GM21528 (cell line): ENCODE data around the gene RESF1.
A peak's percentile ranks its signal among the peaks of the same experiment; 100 is the strongest.
"Not testable (repeated sequence)": the region's sequence is repeated elsewhere in the genome, so short reads cannot be mapped to it uniquely, and the experiment has no call there.

Experiments used
- ATAC-seq: cut with Tn5 transposase; IDR thresholded peaks from one replicate; pipeline ENCODE4 v1.9.1; 2021; ENCODE audit warnings: mild to moderate bottlenecking, moderate library complexity; ENCODE audit not compliant: unreplicated experiment, low FRiP score

Gene RESF1, protein sequence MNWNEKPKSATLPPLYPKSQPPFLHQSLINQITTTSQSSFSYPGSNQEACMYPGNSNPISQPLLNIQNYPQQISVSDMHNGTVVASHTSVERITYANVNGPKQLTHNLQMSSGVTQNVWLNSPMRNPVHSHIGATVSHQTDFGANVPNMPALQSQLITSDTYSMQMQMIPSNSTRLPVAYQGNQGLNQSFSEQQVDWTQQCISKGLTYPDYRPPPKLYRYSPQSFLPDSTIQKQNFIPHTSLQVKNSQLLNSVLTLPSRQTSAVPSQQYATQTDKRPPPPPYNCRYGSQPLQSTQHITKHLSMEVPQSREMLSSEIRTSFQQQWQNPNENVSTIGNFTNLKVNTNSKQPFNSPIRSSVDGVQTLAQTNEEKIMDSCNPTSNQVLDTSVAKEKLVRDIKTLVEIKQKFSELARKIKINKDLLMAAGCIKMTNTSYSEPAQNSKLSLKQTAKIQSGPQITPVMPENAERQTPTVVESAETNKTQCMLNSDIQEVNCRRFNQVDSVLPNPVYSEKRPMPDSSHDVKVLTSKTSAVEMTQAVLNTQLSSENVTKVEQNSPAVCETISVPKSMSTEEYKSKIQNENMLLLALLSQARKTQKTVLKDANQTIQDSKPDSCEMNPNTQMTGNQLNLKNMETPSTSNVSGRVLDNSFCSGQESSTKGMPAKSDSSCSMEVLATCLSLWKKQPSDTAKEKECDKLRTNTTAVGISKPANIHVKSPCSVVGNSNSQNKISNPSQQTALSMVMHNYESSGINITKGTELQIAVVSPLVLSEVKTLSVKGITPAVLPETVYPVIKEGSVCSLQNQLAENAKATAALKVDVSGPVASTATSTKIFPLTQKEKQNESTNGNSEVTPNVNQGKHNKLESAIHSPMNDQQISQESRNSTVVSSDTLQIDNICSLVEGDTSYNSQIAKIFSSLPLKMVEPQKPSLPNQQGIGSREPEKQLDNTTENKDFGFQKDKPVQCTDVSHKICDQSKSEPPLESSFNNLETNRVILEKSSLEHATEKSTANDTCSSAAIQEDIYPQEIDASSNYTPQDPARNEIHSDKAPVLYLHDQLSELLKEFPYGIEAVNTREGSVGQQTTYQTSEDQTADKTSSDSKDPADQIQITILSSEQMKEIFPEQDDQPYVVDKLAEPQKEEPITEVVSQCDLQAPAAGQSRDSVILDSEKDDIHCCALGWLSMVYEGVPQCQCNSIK (N-terminal part only)

DNA sequence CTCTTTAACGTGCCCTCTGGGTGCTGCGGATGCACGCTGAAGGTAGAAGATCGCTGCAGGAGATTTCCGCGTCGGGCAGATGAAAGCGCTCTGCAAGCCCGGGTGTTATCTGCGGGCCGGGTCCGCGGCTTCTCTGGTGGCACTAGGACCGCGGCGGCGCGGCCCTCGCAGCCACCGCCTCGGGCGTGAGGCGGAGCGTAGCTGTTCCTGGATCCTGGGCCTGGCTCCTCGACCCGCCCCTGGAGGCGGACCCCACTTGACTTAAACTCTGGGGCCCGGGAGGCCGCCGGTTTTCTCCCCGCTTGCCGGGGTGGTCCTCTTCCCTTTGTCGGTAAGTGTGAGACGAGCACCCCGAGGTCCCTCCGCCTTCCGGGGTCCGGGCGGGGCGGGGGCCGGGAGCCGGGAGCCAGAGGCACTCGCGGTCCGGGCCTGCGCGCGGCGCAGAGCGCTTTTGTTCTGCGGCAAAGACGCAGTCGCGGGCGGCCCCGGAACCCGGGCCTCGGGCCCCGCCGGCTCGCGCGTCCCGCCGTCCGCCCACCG is at the start of gene RESF1:
Gene RESF1 (plus strand): TSS at position 255 of the 540 bp plus-strand sequence. CDS start 21,541 bp downstream, outside the sequence.
- peak; percentile 88 for ATAC-seq

- no peak for ATAC-seq
Measured at GRCh38 chr12:31914927-31915326, 44.3 kb upstream of the RESF1 start.

DNA sequence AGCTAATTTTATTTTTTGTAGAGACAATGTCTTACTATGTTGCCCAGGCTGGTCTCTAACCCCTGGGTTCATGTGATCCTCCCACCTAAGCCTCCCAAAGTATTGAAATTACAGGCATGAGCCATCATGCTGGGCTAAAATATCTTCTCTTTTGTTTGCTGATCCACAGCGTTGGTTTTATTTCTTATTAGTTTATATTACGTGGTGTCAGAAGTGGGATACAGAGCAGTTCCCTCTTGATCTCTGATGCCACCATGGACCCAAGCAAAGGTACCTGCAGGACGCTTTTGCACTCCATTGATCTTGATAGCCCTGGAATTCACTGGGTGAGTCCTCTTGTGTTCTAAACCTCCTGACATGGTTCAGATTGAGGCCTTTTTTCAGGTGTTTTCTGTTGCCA is 43.8 kb upstream of the RESF1 start:
- no peak for ATAC-seq

DNA sequence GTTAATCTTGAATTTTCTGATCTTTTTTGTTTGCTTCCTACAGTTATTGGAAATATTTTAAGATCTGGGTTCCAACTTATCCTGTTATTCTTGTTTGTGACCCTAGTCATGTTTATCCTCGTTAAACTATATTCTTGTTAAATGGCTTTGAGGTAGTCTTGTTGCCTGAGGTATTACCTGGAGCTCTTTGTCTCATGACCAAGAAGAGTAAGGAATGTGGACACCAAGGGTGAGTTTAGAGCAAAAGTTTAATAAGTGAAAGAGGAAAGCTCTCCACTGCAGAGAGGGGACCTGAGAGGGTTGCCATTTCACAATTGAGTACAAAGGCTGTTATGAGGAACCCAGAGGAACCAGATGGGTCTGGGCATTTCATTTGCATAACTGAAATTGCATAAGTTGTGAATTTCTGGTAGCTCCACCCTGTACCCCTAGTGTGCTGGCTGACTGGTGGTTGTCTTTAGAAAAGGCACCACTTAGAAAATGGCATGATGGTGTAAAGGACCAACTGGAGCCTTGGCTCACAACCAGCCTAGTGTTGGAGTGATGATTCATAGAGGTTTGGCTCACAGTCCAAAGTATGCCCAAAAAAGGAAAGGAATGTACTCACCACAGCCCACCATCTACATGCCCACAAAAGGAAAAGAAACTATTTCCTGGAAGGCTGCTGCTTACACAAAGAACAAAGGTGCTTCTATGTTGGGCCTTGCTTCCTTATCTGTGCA is 36.7 kb upstream of the RESF1 start:
- ATAC-seq, result no peak

- ATAC-seq, result no peak
Measured at GRCh38 chr12:31923063-31923412, 36.2 kb upstream of the RESF1 start.

GRCh38 chr12:31928246-31929026 is 30.8 kb upstream of the RESF1 start:
- ATAC-seq, result no peak

DNA sequence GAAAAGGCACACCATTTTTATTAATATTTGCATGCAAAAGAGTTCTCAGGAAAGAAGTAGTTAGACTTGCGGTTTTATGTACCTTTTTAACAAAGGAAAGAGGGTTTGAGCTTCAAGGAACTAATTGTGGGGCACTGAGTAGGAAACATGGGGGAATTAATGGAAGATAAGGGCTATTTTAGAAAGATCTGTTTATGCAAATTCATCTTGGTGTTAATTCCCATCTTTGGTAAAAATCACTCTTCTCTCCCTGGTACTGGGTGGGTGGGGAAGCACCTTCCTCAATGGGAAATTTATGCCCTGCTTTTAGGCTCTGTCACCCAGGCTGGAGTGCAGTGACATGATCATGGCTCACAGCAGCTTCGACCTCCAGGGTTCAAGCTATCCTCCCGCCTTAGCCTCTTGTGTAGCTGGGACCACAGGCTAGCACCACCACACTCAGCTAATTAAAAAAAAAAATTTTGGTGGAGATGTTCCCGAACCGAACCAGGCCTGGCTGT is 30.1 kb upstream of the RESF1 start:
- no peak for ATAC-seq

- ATAC-seq, result no peak
Measured at GRCh38 chr12:31931796-31932715, 27.2 kb upstream of the RESF1 start.

DNA sequence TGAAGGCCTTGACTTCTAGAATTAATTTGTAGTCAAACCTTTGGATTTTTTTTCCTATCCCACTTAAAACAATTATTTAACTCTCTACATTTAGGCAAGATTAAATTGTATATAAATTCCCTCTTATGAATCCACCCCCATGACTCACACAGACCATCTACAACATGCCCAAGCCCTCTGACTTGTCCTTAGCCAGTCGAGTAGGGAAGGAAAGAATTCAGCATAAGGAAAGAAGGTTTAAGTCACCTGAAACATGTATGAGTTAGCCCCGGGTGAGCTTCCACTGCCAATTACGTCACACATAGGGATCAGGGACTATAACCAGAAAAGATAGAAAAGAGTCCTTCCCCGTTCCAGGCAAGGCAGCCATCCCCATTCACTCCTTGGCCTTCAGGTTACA is 14.9 kb upstream of the RESF1 start:
- ATAC-seq, result no peak

GRCh38 chr12:31947971-31948370 is 11.2 kb upstream of the RESF1 start:
- ATAC-seq, result no peak

DNA sequence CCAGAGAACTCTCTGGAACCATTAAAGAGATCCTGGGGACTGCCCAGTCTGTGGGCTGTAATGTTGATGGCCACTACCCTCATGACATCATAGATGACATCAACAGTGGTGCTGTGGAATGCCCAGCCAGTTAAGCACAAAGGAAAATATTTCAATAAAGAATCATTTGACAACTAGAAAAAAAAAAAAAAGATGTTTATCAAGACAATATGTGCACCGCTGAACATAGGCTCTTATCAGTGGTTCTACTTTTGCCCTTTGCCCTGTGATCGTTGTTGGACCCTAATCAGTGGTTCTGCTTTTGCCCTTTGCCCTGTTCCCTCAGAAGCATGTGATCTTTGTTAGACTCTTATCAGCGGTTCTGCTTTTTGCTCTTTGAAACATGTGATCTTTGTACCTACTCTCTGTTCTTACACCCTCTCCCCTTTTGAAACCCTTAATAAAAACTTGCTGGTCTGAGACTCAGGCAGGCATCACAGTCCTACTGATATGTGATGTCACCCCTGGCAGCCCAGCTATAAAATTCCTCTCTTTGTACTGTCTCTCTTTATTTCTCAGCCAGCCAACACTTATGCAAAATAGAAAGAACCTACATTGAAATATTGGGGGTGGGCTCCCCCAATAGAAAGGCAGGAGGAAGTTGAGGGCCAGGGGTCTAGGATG is 10.4 kb upstream of the RESF1 start:
- ATAC-seq, result not testable (repeated sequence)

DNA sequence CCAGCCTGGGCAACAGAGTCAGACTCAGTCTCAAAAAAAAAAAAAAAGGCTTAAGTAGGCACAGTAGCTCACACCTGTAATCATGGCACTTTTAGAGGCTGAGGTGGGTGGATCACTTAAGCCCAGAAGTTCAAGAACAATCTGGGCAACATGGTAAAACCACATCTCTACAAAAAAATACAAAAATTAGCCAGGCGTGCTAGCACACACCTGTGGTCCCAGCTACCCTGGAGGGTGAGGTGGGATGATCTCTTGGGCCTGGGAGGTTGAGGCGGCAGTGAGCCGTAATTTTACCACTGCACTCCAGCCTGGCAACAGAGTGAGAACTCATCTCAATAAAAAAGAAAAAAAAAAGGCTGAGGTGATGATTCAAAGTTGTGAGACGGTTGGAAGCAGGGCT is 9.1 kb upstream of the RESF1 start:
- ATAC-seq, result no peak

DNA sequence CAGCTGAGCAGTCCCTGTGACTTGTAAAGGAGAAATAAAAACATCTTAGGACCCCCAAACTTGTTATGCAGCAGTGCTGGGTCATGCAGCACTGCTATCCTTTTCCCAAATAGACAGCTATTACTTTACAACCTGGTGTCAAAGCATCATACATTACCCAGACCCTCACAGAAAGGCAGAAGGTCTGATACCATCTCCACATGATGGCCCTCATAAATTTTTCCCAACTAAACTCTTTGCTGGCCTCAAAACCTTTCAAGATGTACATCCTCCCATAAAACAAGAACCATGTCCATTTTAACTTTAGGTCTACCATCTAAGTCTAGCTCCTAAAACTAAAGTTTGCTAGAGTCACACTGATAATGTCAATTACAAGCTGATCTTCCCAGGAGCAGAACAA is 8.7 kb upstream of the RESF1 start:
- no peak for ATAC-seq

DNA sequence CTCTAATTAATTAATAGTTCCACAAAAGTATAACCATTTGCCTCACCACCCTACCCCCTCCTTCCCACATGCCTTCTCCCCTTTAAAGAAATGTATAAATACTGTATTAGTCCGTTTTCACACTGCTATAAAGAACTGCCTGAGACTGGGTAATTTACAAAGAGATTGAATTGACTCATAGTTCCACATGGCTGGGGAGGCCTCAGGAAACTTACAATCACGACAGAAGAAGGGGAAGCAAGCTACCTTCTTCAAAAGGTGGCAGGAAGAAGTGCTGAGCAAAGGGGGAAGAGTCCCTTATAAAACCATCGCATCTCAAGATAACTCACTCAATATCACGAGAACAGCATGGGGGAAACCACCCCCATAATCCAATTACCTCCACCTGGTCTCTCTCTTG is 8.2 kb upstream of the RESF1 start:
- no peak for ATAC-seq

DNA sequence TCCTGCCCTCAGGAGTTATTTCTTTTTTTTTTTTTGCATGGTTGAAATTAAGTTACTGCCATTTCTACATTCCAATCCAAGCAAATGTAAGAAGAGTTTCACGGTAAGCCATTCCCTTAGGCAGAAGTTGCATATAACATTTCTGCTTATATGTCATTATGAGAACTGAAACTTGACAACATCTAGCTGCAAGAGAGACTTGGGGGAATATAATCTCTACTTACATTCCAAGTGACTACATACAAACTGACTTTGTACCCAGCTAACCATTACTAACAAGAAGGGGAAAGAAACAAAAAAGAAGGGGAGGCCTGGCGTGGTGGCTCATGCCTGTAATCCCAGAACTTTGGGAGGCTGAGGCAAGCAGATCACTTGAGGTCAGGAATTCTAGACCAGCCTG is 7.3 kb upstream of the RESF1 start:
- no peak for ATAC-seq

DNA sequence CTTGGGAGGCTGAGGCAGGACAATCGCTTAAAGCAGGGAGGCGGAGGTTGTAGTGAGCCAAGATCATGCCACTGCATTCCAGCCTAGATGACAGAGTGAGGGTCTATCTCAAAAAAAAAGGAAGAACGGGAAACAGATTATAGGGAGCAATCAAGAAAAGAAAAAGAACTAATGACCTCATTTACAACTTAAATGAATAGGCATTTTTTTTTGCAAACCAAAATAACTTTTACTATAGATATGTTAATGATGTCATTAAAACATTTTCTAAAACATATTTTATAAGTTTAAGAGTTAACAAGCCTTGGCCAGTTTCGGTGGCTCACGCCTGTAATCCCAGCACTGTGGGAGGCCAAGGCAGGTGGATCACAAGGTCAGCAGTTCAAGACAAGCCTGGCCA is 6.8 kb upstream of the RESF1 start:
- ATAC-seq, result no peak
